Stomach (tissue), 19 donors: ENCODE data around the gene TMEM253. TPM values are rescaled to one million over a fixed set of nuclear protein-coding genes. Genes with fewer than 3 reads are reported as not detected.

Experiments
- DNase-seq, 2 donors: peaks; one replicate each; pipeline versions ENCODE4 v3.0.0 to v3.0.0-alpha.2; 2013 to 2019
- H3K27ac ChIP-seq, 5 donors: fragments of 200-600 bp in 4 of 5; sonication (generic) in 4 of 5; one replicate each; pipeline ENCODE4 v1.5.1; 2013 to 2019; ENCODE audit warnings: mild to moderate bottlenecking in 1 of 5, moderate library complexity in 1 of 5
- H3K27me3 ChIP-seq, 3 donors: fragments of 200-600 bp; sonication (generic); one replicate each; pipeline ENCODE4 v1.5.1; 2017 to 2019; ENCODE audit warnings: mixed run types in 1 of 3
- H3K36me3 ChIP-seq, 4 donors: fragments of 200-600 bp; sonication (generic); 1 replicate in 3 of 4; 2 replicates in 1 of 4; pipeline ENCODE4 v1.5.1; 2016 to 2019
- H3K4me1 ChIP-seq, 4 donors: fragments of 200-600 bp; sonication (generic); one replicate each; pipeline ENCODE4 v1.5.1; 2016 to 2019
- H3K4me3 ChIP-seq, 4 donors: fragments of 200-600 bp; sonication (generic) in 3 of 4; one replicate each; pipeline ENCODE4 v1.5.1; 2016 to 2019; ENCODE audit warnings: mild to moderate bottlenecking in 1 of 4
- H3K9me3 ChIP-seq, 4 donors: fragments of 200-600 bp; sonication (generic); one replicate each; pipeline ENCODE4 v1.5.1; 2016 to 2019
- EP300 ChIP-seq: sonication (generic); formaldehyde crosslinking; IDR thresholded peaks from one replicate; pipeline ENCODE4 v1.6.1; 2017; ENCODE audit warnings: antibody characterized with exemption
- POLR2A ChIP-seq, 4 donors: fragments of 450-650 bp; IDR thresholded peaks; one replicate each; pipeline ENCODE4 v1.6.1; 2016; ENCODE audit warnings: antibody characterized with exemption in 4 of 4, control low read depth in 2 of 4, mild to moderate bottlenecking in 1 of 4, moderate library complexity in 1 of 4
- POLR2AphosphoS5 ChIP-seq, 3 donors: sonication (generic); formaldehyde crosslinking; IDR thresholded peaks; one replicate each; pipeline ENCODE4 v1.6.1; 2016; ENCODE audit warnings: antibody characterized with exemption in 3 of 3
- WGBS, 5 donors: extraction: QIAGEN DNeasy Blood & Tissue Kit in 3 of 5; methylation state at CpG; one replicate each; pipeline versions ENCODE4 v1.1.5 to v1.1.7; 2013 to 2018; 5-methylcytosine and 5-hydroxymethylcytosine counted together
- intact Hi-C: fragments of 100-400 bp; cut with DNase I; formaldehyde crosslinking; loops from one replicate; pipeline ENCODE4 v1.15.1; 2023; ENCODE audit warnings: low total_unique reads
- long read RNA-seq, 10 donors: transcript quantifications; one replicate each; lab custom pipeline, GENCODE V29; 2026
- polyA plus RNA-seq, 3 donors: library from polyadenylated mRNA; stranded (reverse); fragments of 200-250 nt; gene quantifications; one replicate each; pipeline ENCODE4 v1.2.3, GENCODE V29; 2013
- total RNA-seq, 5 donors: library from RNA; depleted of rRNA; stranded (reverse); fragments of >200 nt; gene quantifications; one replicate each; pipeline versions ENCODE4 v1.1.0 to v1.2.3, GENCODE V29; 2014 to 2016
- TF ChIP-seq, protein P1 (sequence below), 7 experiments: fragments of 450-650 bp in 4 of 7; fragments of 200-600 bp in 3 of 7; sonication (generic) in 3 of 7; IDR thresholded peaks; one replicate each; pipeline ENCODE4 v1.5.1; 2016 to 2019; ENCODE audit warnings: antibody characterized with exemption in 7 of 7, control low read depth in 2 of 7, mild to moderate bottlenecking in 1 of 7
- donor health status: healthy with polysubstance abuse.
- donor health status: Bipolar disorder and iron deficiency.
- donor health status: healthy.

Gene TMEM253
- total RNA-seq: 1 to 10 TPM in 2 of 5 donors, under 1 TPM in 1, not detected in 2; 0.43 to 8.1 (median 1.1) TPM
- polyA plus RNA-seq: 1 to 10 TPM in 2 of 3 donors, under 1 TPM in 1; 0.56 to 1.7 (median 1.1) TPM
- long read RNA-seq, donor 1: 0 reads
- long read RNA-seq, donor 2, partial matches to known transcripts: 0 of 1 reads
- long read RNA-seq, donor 2, other reads (novel, unspliced or antisense): 0 of 1 reads
- long read RNA-seq, donor 3: 0 reads
- long read RNA-seq, donor 4: 0 reads
- long read RNA-seq, donor 5: 0 reads
- long read RNA-seq, donor 6: 0 reads
- long read RNA-seq, donor 7: 0 reads
- long read RNA-seq, donor 8: 0 reads
- long read RNA-seq, donor 9: 0 reads
- long read RNA-seq, donor 10, partial matches to known transcripts: 0 of 1 reads
- long read RNA-seq, donor 10, other reads (novel, unspliced or antisense): 0 of 1 reads

DNA sequence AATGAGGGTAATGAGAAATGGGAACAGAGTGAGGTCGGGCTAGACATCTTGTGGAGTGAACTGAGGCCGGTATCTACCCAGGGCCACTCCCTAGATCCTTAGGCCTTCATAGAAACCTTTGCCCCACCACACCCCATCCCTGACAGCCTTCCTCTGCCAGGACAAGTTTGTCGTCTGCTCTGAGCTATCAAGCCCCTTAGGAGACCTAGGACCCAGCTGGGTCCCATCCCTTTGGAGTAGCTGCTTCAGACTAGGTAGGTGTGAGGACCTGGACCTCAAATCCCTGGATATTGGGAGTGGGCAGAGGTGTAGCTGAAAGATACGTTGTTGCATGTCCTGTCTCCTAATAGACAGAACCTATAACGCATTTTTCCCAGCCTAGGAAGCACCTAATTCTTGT lies at the start of gene TMEM253:
TSS of gene TMEM253 (plus strand) at position 136 of the 400 bp plus-strand sequence. CDS start 278 bp downstream, outside the sequence.
- Histone ChIP-seq H3K9me3 (no peaks in the 10 kb centered on the region), H3K27ac (peak within 1 kb of the TSS; percentile 27 to 96 (median 93)), H3K27me3 (no peaks in the 10 kb centered on the region), H3K4me1 (peaks cover 36 to 79% (median 56%) of the 10 kb centered on the region in 4 donors), H3K4me3 (no peak within 1 kb of the TSS), H3K36me3 (no peaks in the 10 kb centered on the region)
- WGBS, 5 donors: 54 to 77% (median 63%) methylated on average over 5 of the region's 5 CpGs
- TF ChIP-seq EP300 (no peak), POLR2A (IDR thresholded peaks at IDR 0.05) (no peak), POLR2AphosphoS5 (IDR thresholded peaks at IDR 0.05) (no peak)
- TF ChIP-seq, protein P1, sequence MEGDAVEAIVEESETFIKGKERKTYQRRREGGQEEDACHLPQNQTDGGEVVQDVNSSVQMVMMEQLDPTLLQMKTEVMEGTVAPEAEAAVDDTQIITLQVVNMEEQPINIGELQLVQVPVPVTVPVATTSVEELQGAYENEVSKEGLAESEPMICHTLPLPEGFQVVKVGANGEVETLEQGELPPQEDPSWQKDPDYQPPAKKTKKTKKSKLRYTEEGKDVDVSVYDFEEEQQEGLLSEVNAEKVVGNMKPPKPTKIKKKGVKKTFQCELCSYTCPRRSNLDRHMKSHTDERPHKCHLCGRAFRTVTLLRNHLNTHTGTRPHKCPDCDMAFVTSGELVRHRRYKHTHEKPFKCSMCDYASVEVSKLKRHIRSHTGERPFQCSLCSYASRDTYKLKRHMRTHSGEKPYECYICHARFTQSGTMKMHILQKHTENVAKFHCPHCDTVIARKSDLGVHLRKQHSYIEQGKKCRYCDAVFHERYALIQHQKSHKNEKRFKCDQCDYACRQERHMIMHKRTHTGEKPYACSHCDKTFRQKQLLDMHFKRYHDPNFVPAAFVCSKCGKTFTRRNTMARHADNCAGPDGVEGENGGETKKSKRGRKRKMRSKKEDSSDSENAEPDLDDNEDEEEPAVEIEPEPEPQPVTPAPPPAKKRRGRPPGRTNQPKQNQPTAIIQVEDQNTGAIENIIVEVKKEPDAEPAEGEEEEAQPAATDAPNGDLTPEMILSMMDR (IDR thresholded peaks at IDR 0.05): no peak
- intact Hi-C loops: no loop called here
- DNase-seq: peak in 1 of 2 donors; percentile 61

DNA sequence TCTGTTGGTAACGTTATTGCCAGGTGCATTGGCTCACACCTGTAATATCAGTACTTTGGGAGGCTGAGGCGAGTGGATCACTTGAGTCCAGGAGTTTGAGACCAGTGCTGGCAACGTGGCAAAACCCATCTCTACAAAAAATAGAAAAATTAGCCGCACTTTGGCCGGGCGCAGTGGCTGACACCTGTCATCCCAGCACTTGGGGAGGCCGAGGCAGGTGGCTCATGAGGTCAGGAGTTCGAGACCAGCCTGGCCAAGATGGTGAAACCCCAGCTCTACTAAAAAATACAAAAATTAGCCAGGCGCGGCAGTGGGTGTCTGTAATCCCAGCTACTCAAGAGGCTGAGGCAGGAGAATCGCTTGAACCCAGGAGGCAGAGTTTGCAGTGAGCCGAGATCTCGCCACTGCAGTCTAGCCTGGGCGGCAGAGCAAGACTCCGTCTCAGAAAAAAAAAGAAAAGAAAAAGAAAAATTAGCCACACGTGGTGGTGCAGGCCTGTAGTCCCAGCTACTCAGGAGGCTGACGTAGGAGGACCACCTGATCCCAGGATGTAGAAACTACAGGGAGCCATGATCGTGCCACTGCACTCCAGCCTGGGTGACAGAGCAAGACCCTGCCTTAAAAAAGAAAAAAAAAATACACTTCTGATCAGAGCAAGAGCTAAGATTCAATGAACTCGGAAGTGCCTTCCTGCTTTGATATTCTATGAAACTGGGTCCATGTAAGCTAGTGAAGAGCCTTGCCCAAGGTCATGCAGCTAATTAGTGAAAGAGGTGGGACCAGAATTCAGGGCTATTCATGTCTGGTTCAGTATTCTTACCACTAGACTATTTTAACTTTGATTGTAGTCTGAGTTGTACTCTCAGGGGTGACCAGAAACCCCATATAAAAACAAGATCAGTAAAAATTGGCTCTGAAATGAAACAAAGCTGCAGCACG lies 47.4 kb upstream of the TMEM253 start:
- H3K27ac ChIP-seq: no peak overlapping the region
- H3K4me1 ChIP-seq: peaks cover 3 to 30% (median 13%) of the 10 kb centered on the region in 4 donors
- H3K4me3 ChIP-seq: no peak overlapping the region
- no peaks in the 10 kb centered on the region for H3K27me3 ChIP-seq
- 88 to 90% (median 90%) methylated on average over 20 of the region's 20 CpGs for WGBS, 5 donors
- TF ChIP-seq EP300 (no peak), POLR2AphosphoS5 (IDR thresholded peaks at IDR 0.05) (no peak), POLR2A (IDR thresholded peaks at IDR 0.05) (no peak)
- TF ChIP-seq, protein P1 (IDR thresholded peaks at IDR 0.05): no peak
- H3K9me3 ChIP-seq: no peaks in the 10 kb centered on the region
- no peak for DNase-seq
- intact Hi-C loops: no loop called here
- H3K36me3 ChIP-seq: no peaks in the 10 kb centered on the region

DNA sequence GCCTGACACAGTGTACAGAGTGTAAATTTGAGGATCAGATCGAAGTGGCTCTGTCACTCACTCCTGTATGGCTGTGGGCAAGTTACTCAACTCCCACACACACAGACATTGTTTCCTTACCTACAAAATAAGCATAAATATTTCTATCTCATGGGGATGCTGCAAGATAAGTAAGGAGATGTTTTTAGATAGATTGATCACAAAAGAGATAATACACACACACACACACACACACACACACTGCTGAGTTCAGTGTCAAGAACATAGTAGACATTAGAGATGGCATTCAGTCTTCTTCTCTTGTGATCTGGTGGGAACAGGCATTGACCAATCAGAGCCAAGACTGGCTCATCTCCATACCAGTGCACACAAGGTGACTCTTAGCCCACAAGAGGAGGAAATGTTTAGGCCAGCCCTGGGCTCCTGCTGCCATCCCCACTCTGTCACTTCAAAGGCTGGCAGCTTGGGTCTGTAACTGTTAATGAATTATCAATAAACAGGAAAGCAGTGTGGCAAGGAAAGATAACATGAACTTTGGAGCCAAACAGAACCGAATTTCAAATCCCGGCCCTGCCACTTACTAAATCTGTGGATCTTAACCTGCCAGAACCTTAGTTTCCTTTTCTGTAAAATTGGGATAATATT lies 46.6 kb upstream of the TMEM253 start:
- Histone ChIP-seq H3K27ac (peak overlapping the region in 1 of 5 donors; percentile 60), H3K9me3 (no peaks in the 10 kb centered on the region), H3K27me3 (no peaks in the 10 kb centered on the region), H3K4me1 (peaks cover 3 to 27% (median 13%) of the 10 kb centered on the region in 4 donors), H3K4me3 (no peak overlapping the region), H3K36me3 (no peaks in the 10 kb centered on the region)
- intact Hi-C loops: no loop called here
- no peak for DNase-seq
- TF ChIP-seq POLR2A (IDR thresholded peaks at IDR 0.05) (no peak), POLR2AphosphoS5 (IDR thresholded peaks at IDR 0.05) (peak in 1 of 3 donors; percentile 13)
- 25 to 45% (median 42%) methylated on average over 3 of the region's 3 CpGs for WGBS, 5 donors

DNA sequence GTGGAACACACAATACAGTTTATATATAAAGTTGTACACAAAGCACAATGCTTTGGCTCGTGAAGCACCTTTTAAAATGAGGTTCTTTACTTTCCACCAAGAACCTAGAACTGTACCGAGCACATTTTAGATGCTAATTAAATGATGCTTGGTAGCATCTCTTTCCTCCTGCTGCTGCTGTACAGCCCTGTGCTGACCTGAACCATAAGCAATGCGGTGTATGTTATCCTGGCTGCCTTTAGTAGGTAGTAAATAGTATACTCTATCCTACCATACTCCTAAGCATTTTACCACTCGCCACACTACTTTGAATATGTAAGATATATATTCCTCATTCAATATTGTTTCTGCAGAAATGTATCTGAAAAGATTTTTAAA lies 46.1 kb upstream of the TMEM253 start:
- TF ChIP-seq POLR2AphosphoS5 (IDR thresholded peaks at IDR 0.05) (no peak), EP300 (no peak), POLR2A (IDR thresholded peaks at IDR 0.05) (no peak)
- TF ChIP-seq, protein P1 (IDR thresholded peaks at IDR 0.05): no peak
- intact Hi-C loops: no loop called here
- Histone ChIP-seq H3K27me3 (no peaks in the 10 kb centered on the region), H3K27ac (peak overlapping the region in 1 of 5 donors; percentile 60), H3K4me3 (no peak overlapping the region), H3K4me1 (peaks cover 3 to 27% (median 13%) of the 10 kb centered on the region in 4 donors), H3K36me3 (no peaks in the 10 kb centered on the region), H3K9me3 (no peaks in the 10 kb centered on the region)
- 42 to 68% (median 59%) methylated on average over 4 of the region's 4 CpGs for WGBS, 5 donors
- no peak for DNase-seq
